Left ventricle myocardium superior (tissue), 1 donor: ENCODE results near the gene RNF40. TPM values are rescaled to one million over a fixed set of nuclear protein-coding genes. Genes with fewer than 3 reads are reported as not detected.

ENCODE experiments used
- ATAC-seq: fragments of 200-7000 bp; cut with Tn5 transposase; one replicate; pipeline ENCODE4 v1.9.1; 2020; ENCODE audit warnings: mild to moderate bottlenecking, moderate library complexity
- DNase-seq: peaks from one replicate; pipeline ENCODE4 v3.0.0-alpha.2; 2020
- intact Hi-C: fragments of 100-400 bp; cut with micrococcal nuclease; formaldehyde crosslinking; loops from one replicate; pipeline ENCODE4 v1.11.0; 2022
- total RNA-seq: library from RNA; stranded (reverse); fragmentation: NEBNext Ultra II Directional; extraction: Animal tissue kit (Norgen Biotek cat#: 25700); gene quantifications from one replicate; pipeline ENCODE4 v1.2.1, GENCODE V29; 2021
- donor health status: DM: no; HTN: yes; CAD: no; lungs with severe emphysema.

The RNF40 gene
- total RNA-seq, 1 donor from 2014 or later: 49.3 TPM

DNA sequence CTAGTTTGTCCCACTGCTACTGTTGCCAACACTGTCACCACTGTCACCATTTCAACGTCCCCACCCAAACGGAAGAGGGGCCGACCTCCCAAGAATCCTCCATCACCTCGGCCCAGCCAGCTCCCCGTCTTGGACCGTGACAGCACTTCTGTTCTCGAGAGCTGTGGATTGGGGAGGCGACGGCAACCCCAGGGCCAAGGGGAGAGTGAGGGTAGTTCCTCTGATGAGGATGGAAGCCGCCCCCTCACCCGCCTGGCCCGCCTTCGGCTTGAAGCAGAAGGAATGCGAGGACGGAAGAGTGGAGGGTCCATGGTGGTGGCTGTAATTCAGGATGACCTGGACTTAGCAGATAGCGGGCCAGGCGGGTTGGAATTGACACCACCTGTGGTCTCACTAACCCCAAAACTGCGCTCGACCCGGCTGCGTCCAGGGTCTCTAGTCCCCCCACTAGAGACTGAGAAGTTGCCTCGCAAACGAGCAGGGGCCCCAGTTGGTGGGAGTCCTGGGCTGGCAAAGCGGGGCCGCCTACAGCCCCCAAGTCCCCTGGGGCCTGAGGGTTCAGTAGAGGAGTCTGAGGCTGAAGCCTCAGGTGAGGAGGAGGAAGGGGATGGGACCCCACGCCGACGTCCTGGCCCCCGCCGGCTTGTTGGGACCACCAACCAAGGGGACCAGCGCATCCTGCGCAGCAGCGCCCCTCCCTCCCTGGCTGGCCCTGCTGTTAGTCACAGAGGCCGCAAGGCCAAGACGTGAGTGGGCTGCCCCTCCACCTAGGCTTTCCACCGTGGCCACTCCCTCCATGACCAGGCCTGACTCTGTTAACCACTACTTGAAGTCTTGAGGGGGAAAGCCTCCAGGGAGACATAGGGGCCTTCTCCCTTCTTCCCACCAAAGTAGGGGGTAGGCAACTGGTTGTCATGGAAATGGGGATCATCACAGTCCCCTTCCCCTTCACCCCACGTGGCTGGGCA is 22.9 kb upstream of the RNF40 start:
- ATAC-seq (no peak), DNase-seq (no peak)
- intact Hi-C loops: no loop called here

DNA sequence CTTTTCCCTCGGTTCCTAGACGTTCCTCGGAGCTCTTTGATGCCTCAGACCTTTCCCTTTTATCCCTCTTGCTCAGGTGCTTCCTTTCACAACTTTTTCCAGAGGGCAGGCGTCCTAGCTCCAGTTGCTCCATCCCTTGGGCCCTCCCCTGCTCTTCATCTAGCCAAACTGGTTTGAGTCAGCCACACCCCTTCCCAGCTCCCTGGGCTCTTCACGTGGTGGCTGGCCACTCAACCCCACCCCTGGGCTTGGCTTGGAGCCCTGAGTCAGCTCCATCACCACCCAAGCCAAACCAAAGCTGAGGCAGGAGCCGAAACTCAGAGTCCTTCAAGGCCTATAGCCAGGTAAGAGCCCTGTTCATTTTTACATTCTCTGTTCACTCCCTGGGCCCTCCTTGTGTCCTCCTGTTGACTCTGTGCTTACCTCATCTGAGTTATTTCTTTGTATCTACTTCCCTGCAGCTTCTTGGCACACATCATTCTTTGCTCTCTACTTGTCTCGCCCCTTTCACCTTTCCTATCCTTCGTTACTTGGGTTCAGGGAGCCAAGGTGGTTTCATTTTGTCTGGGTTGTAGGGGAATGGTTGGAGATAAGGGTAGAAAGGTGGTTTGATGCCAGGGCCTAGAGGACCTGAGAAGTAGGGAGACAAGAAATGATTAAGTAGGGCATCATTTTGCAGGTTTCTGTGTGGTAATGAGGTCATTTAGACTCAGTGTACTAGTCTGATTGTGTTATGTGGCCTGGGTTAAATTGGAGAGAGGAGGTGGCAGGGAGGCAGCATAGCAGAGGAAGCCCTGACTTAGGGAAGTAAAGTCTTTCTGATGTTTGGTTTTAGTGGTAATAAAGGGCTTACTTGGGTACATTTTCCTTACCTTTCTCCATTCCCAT is 21.5 kb upstream of the RNF40 start:
- DNase-seq (peak; percentile 89), ATAC-seq (peak; percentile 80)
- intact Hi-C loops: no loop called here

GRCh38 chr16:30741461-30741914 is 20.6 kb upstream of the RNF40 start:
- DNase-seq: no peak
- intact Hi-C loops: no loop called here
- peak; percentile 3 for ATAC-seq

DNA sequence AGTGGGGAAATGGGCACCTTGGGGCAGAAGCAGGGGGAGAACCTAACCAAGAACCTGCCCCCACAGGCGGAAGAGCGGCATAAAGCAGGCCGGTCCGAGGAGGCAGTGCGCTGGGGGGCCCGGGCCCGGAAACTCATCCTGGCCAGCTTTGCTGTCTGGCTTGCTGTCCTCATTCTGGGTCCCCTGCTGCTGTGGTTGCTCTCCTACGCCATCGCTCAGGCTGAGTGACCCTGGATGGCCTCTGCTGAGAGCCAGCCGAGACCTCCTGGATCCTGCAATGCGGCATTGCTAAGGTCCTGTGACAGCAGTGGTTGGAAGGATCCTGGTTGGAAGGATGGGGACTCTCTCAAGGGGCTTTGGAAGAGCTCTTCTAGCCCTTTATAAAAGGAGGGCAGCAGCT is 18.4 kb upstream of the RNF40 start:
- DNase-seq: peak; percentile 72
- intact Hi-C loops: no loop called here
- ATAC-seq: peak; percentile 38

- DNase-seq (no peak), ATAC-seq (peak; percentile 32)
- intact Hi-C loops: no loop called here
Observed at GRCh38 chr16:30744183-30744582, 17.9 kb upstream of the RNF40 start.

GRCh38 chr16:30745082-30745481 is 17.0 kb upstream of the RNF40 start:
- ATAC-seq (no peak), DNase-seq (no peak)
- intact Hi-C loops: no loop called here

DNA sequence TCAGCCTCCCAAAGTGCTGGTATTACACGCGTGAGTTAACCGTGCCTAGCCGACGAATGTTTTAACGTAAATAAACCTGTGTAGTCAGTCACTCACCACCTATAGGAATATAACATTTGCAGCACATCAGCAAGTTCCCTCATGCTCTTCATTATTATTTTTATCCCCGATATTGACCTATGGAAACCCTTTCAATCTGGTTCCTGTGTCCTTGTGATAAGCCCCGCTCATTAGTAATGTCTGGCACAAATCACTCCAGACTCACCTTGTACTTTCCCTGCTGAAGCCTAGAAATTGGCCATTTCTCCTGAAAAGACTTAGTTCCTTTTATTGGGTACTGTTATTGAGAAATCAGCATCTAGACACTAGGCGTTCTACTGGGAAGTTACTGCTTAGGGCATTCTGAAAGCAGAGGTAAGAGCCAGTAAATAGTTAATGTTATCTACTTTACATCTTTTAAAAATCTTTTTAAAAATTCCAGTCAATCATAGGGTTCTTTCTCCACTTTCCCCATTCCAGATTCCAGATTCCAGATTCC is 15.4 kb upstream of the RNF40 start:
- no peak for DNase-seq
- intact Hi-C loops: no loop called here
- ATAC-seq: no peak

- DNase-seq (no peak), ATAC-seq (no peak)
- intact Hi-C loops: no loop called here
Observed at GRCh38 chr16:30747331-30747730, 14.8 kb upstream of the RNF40 start.

- ATAC-seq (peak; percentile 96), DNase-seq (peak; percentile 100)
- intact Hi-C loops: no loop called here
Observed at GRCh38 chr16:30747799-30748633, 14.1 kb upstream of the RNF40 start, which contains the start of gene PHKG2. Gene PHKG2 (plus strand): TSS chr16:30748425. CDS start chr16:30748821, 396 bp downstream.

- intact Hi-C loops: no loop called here
- ATAC-seq: peak; percentile 33
Observed at GRCh38 chr16:30748634-30749445, 13.3 kb upstream of the RNF40 start.

DNA sequence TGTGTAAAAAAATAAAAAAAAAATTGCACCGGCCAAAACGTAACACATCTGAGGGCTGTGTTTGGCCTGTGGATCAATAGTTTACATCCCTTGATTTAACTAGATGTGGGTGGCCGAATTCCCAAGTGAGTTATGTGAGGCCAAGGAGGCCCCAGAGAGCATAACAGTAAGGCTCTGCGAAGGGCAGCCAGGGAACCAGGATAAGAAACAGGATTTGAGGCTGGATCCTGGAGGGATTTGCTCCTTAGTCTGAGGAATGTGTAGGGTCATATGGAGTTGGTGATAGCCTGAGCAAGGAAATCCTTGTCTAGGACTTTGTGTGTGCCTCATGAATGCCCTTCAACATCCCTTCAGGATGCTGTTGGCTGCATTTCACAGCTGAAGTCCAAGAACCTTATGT is 11.9 kb upstream of the RNF40 start:
- intact Hi-C loops: no loop called here
- no peak for DNase-seq
- no peak for ATAC-seq

More at GRCh38 chr16:30748634-30749445, 13.3 kb upstream of the RNF40 start:
- DNase-seq: peak; percentile 56

GRCh38 chr16:30750876-30751465 is 11.2 kb upstream of the RNF40 start:
- DNase-seq: no peak
- no peak for ATAC-seq
- intact Hi-C loops: no loop called here

DNA sequence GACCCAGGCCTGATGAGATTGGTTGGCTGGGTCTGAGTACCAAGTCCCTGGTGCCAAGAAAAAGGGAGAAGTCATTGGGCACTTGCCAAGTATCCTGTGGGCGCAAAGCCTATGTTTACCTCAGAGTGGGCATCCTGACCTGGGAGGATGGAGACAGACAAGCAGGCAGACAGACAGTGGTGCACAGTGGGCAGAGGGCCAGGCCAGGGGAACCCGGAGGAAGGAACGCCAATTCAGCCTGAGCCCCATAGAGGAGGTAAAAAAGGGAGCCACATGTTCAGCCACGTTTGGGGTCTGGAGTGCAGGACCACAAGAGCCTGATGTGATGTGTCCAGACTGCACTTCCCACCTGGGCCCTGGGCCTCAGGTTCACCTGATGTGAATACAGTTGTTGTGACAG is 8.5 kb upstream of the RNF40 start:
- intact Hi-C loops: no loop called here
- DNase-seq (no peak), ATAC-seq (no peak)

- no peak for ATAC-seq
- no peak for DNase-seq
- intact Hi-C loops: no loop called here
Observed at GRCh38 chr16:30755955-30756780, 6.0 kb upstream of the RNF40 start.

DNA sequence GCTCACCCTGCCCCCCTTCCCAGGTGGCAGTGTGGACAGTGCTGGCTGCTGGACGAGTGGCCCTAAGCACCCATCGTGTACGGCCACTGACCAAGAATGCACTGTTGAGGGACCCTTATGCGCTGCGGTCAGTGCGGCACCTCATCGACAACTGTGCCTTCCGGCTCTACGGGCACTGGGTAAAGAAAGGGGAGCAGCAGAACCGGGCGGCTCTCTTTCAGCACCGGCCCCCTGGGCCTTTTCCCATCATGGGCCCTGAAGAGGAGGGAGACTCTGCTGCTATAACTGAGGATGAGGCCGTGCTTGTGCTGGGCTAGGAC is 5.4 kb upstream of the RNF40 start:
- intact Hi-C loops: no loop called here
- ATAC-seq: no peak

GRCh38 chr16:30757316-30757715 is 4.8 kb upstream of the RNF40 start:
- ATAC-seq (no peak), DNase-seq (no peak)
- intact Hi-C loops: no loop called here

More for the DNA sequence above, 5.4 kb upstream of the RNF40 start:
- DNase-seq: no peak

DNA sequence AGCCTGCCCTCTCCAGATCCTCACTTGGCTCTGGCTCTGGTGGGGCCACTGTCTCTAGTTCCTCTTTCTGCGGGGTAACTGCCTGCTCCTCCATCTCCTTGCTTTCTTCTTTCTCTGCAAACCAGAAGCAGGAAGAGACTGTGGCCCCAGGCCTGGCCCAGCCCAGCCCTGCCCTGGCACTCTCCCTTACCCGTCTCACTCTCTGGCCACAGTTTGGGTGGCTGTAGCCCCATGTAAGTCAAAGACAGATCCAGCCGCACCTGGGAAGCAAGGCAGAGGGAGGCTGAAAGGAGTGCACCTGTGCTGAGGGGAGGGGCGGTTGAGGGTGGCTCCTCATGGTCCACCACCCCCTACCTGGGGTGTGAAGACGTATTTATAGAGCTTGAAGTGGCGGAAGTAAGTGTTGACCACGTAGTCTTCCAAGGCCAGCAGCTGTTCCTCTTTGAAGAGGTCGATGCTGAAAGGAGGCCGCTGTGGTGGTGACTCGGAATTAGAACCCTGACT is 3.1 kb upstream of the RNF40 start:
- intact Hi-C loops: no loop called here
- ATAC-seq (no peak), DNase-seq (peak; percentile 32)
